ENCODE results near the gene IFI27L1. TPM values are rescaled to one million over a fixed set of nuclear protein-coding genes. Genes with fewer than 3 reads are reported as not detected.
A peak's percentile ranks its signal among the peaks of the same experiment; 100 is the strongest.

Gene IFI27L1
- total and polyA plus RNA-seq, 4 donors: 14.0 to 74.7 (median 69.2) TPM

DNA sequence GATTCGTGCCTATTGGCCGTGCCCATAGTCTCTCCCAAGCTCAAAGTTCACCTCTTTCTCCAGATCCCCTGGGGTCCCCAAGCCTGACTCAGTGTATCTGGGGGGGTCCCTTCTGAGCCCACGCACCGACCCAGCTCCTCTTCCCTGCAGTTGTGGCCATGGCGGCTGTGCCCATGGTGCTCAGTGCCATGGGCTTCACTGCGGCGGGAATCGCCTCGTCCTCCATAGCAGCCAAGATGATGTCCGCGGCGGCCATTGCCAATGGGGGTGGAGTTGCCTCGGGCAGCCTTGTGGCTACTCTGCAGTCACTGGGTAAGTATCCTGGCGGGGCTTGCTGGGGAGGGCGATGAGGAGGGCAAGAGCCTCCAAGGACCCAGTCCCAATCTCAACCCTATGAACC, 34.5 kb downstream of the IFI27L1 start:
- 41% methylated on average over 3 of the region's 15 CpGs for WGBS (ENCODE audit: insufficient coverage)
- Histone ChIP-seq H3K4me1 (ENCODE audit: control insufficient read depth, insufficient read depth, low read length) (peaks cover 32% of the 10 kb centered on the region), H3K36me3 (ENCODE audit: control insufficient read depth, insufficient read depth, low read length) (no peaks in the 10 kb centered on the region), H3K27me3 (ENCODE audit: control insufficient read depth, insufficient read depth, low read length) (no peaks in the 10 kb centered on the region), H3K9me3 (ENCODE audit: control insufficient read depth, insufficient read depth, low read length) (no peaks in the 10 kb centered on the region), H3K27ac (ENCODE audit: low read depth, low read length) (no peak overlapping the region), H3K4me3 (ENCODE audit: low read depth, low read length) (no peak overlapping the region)
- DNase-seq (ENCODE audit: low read depth in 4 of 6, low spot score in 6 of 6): no peak

DNA sequence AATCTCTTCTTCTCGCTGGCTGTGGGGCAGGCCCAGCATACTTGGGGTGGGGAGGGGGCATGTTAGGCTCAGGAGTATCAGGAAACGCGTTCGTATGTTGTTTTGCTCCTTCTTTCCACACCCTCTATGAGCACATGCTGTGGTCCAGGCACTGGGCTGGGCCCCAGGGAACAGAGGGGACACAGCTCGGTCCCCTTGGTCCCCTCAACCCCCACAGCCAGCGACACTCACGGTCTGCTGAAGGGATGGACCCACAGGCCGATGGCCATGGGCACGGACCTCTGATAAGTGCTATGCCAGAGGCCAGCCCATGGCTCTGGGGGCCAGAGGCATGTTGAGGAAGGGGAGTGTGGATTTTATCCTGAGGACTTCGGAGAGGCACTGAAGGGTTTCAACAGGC, 35.6 kb downstream of the IFI27L1 start:
- Histone ChIP-seq H3K4me1 (ENCODE audit: control insufficient read depth, insufficient read depth, low read length) (peaks cover 32% of the 10 kb centered on the region), H3K27me3 (ENCODE audit: control insufficient read depth, insufficient read depth, low read length) (no peaks in the 10 kb centered on the region), H3K36me3 (ENCODE audit: control insufficient read depth, insufficient read depth, low read length) (no peaks in the 10 kb centered on the region), H3K27ac (ENCODE audit: low read depth, low read length) (no peak overlapping the region), H3K4me3 (ENCODE audit: low read depth, low read length) (no peak overlapping the region), H3K9me3 (ENCODE audit: control insufficient read depth, insufficient read depth, low read length) (no peaks in the 10 kb centered on the region)
- 91% methylated on average over 6 of the region's 10 CpGs for WGBS (ENCODE audit: insufficient coverage)
- no peak for DNase-seq (ENCODE audit: low read depth in 4 of 6, low spot score in 6 of 6)

DNA sequence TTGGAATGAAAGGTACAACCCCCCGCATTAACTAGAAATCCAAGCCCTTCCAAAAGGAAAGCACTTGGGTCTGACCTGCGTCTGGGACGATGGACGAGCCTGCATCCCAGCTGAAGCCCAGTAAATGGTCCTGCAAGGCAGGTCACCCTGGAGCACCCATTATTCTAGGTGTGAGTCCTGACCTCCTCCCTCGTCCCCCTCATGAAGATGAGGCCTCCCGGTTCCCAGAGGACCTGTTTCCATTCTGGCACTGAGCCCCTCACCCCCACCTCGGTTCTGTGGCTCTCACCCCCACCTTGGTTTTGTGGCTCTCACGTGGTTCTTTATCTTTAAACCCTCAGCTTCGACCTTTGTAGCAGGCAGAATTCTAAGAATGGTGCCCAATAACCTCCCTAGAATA, 36.7 kb downstream of the IFI27L1 start:
- Histone ChIP-seq H3K36me3 (ENCODE audit: control insufficient read depth, insufficient read depth, low read length) (no peaks in the 10 kb centered on the region), H3K27ac (ENCODE audit: low read depth, low read length) (no peak overlapping the region), H3K4me3 (ENCODE audit: low read depth, low read length) (no peak overlapping the region), H3K9me3 (ENCODE audit: control insufficient read depth, insufficient read depth, low read length) (no peaks in the 10 kb centered on the region), H3K4me1 (ENCODE audit: control insufficient read depth, insufficient read depth, low read length) (peaks cover 32% of the 10 kb centered on the region), H3K27me3 (ENCODE audit: control insufficient read depth, insufficient read depth, low read length) (no peaks in the 10 kb centered on the region)
- 84% methylated on average over 7 of the region's 9 CpGs for WGBS (ENCODE audit: insufficient coverage)
- no peak for DNase-seq (ENCODE audit: low read depth in 4 of 6, low spot score in 6 of 6)

DNA sequence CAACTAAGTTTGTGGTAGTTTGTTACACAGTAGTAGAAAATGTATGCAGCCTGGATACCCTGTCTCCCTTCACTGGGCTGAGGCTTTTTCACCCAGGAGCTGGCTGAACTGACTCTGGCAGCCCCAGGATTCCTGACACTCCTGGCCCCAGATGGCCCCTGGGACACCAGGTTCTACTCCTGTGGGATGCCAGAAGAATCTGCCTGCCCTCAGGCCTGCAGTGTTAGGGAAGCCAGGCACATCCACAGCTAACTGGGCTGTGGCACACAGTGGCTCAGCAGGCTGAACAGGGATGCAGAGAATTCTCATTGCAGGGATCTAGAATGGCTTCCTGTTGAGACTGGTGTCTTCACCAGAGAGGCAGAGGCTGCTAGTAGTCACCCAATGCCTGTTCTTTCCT, 38.0 kb downstream of the IFI27L1 start:
- no peaks in the 10 kb centered on the region for H3K27me3 ChIP-seq (ENCODE audit: control insufficient read depth, insufficient read depth, low read length)
- H3K36me3 ChIP-seq (ENCODE audit: control insufficient read depth, insufficient read depth, low read length): no peaks in the 10 kb centered on the region
- no peak overlapping the region for H3K27ac ChIP-seq (ENCODE audit: low read depth, low read length)
- H3K9me3 ChIP-seq (ENCODE audit: control insufficient read depth, insufficient read depth, low read length): no peaks in the 10 kb centered on the region
- H3K4me1 ChIP-seq (ENCODE audit: control insufficient read depth, insufficient read depth, low read length): peaks cover 21% of the 10 kb centered on the region
- no peak for DNase-seq (ENCODE audit: low read depth in 4 of 6, low spot score in 6 of 6)
- no peak overlapping the region for H3K4me3 ChIP-seq (ENCODE audit: low read depth, low read length)

DNA sequence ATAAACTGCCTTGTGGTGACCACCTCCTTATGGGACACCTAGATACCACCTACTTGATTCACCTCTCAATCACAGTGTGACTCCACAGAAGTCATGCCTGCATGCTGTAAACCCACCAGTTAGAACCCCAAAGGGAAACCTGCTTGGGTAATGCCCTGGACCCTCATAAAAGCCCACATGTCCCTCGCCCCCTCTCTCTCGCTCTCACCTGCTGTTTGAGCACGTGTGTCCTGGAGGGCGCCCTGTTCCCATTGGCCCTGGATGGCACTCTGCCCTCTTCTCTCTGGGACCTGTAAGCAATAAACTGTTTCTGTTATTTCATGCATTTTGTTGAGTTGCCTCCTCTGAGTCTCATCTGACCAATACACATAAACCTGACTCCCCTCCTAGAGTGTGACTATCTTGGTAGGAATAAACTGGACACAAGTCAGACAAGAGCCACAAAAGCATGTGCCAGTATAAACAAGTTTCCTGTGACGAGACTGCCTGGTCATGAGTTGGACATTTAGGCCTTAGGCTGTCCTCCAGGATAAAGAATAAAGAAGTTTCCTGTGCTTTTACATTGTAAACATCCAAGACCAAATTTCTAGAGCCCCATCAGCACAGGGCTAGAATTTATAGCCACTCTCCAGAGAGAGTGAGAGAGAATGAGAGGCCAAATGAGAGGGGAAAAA, 39.7 kb downstream of the IFI27L1 start:
- Histone ChIP-seq H3K9me3 (ENCODE audit: control insufficient read depth, insufficient read depth, low read length) (no peaks in the 10 kb centered on the region), H3K4me3 (ENCODE audit: low read depth, low read length) (no peak overlapping the region), H3K4me1 (ENCODE audit: control insufficient read depth, insufficient read depth, low read length) (peaks cover 7% of the 10 kb centered on the region), H3K36me3 (ENCODE audit: control insufficient read depth, insufficient read depth, low read length) (no peaks in the 10 kb centered on the region), H3K27me3 (ENCODE audit: control insufficient read depth, insufficient read depth, low read length) (no peaks in the 10 kb centered on the region), H3K27ac (ENCODE audit: low read depth, low read length) (peak overlapping the region; percentile 40)
- 93% methylated on average over 3 of the region's 5 CpGs for WGBS (ENCODE audit: insufficient coverage)
- no peak for DNase-seq (ENCODE audit: low read depth in 4 of 6, low spot score in 6 of 6)

DNA sequence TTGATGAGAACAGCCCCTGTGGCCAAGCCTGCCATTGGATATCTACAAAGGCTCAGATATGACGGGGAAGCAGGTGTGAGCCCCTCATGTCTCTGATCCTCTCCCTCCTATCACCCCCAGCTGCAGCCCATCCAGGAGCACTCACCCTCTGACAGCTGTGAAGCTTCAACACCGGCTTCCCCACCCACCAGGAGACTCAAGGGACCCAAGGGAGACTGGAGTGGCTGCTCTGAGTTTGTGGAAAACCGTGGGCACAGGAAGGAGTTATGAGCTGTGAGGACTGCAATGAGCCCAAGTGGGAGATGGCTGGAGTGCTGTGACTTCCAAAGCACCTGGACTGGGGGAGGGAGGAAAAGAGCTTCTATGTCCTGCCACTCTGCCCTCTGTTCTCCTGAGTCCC, 40.4 kb downstream of the IFI27L1 start:
- no peak overlapping the region for H3K4me3 ChIP-seq (ENCODE audit: low read depth, low read length)
- no peak overlapping the region for H3K27ac ChIP-seq (ENCODE audit: low read depth, low read length)
- no peaks in the 10 kb centered on the region for H3K9me3 ChIP-seq (ENCODE audit: control insufficient read depth, insufficient read depth, low read length)
- H3K36me3 ChIP-seq (ENCODE audit: control insufficient read depth, insufficient read depth, low read length): no peaks in the 10 kb centered on the region
- no peak for DNase-seq (ENCODE audit: low read depth in 4 of 6, low spot score in 6 of 6)
- 61% methylated on average over 2 of the region's 3 CpGs for WGBS (ENCODE audit: insufficient coverage)
- peaks cover 4% of the 10 kb centered on the region for H3K4me1 ChIP-seq (ENCODE audit: control insufficient read depth, insufficient read depth, low read length)
- no peaks in the 10 kb centered on the region for H3K27me3 ChIP-seq (ENCODE audit: control insufficient read depth, insufficient read depth, low read length)

DNA sequence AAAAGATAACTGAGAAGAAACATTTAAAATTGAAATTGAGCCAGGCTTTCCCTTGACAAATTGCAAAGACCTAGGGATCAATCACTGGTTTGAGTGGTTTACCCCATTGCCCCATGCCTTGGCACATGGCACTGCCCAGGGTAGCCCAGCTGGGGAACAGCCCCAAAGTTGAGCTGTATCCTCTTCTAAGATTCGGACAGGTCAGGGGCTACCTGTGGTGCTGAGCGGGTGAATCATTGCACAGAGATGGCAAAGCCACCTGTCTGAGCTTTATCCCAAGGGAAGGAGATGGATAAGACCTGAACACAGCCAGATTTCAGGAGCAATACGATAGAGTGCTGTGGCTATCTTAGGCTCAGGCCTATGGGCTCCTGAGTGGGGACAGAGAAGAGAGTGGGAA, 41.3 kb downstream of the IFI27L1 start:
- H3K27ac ChIP-seq (ENCODE audit: low read depth, low read length): no peak overlapping the region
- H3K9me3 ChIP-seq (ENCODE audit: control insufficient read depth, insufficient read depth, low read length): no peaks in the 10 kb centered on the region
- H3K4me3 ChIP-seq (ENCODE audit: low read depth, low read length): no peak overlapping the region
- H3K27me3 ChIP-seq (ENCODE audit: control insufficient read depth, insufficient read depth, low read length): no peaks in the 10 kb centered on the region
- peaks cover 4% of the 10 kb centered on the region for H3K4me1 ChIP-seq (ENCODE audit: control insufficient read depth, insufficient read depth, low read length)
- H3K36me3 ChIP-seq (ENCODE audit: control insufficient read depth, insufficient read depth, low read length): no peaks in the 10 kb centered on the region
- WGBS (ENCODE audit: insufficient coverage): 89% methylated on average over 3 of the region's 3 CpGs
- DNase-seq (ENCODE audit: low read depth in 4 of 6, low spot score in 6 of 6): no peak

DNA sequence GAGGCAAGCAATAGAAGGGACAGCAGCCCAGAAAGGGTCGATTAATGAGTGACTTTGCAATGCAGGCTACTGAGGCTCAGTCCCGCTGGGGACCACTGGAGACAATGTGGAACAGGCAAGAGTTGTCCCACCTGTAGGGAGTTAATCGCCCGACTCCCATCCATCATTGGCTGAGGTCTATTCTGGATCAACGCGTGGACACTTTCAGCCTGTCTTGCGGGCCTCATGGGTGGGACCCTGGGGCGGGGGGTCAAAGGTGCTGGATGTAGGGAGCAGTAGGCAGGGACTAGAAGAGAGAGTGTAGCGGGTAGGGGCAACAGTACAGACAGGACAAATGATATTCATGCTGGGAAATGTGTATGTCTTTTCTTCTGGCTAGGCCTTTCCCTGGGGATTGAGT, 42.2 kb downstream of the IFI27L1 start:
- peaks cover 10% of the 10 kb centered on the region for H3K4me1 ChIP-seq (ENCODE audit: control insufficient read depth, insufficient read depth, low read length)
- no peak for DNase-seq (ENCODE audit: low read depth in 4 of 6, low spot score in 6 of 6)
- no peaks in the 10 kb centered on the region for H3K27me3 ChIP-seq (ENCODE audit: control insufficient read depth, insufficient read depth, low read length)
- 84% methylated on average over 9 of the region's 9 CpGs for WGBS (ENCODE audit: insufficient coverage)
- H3K36me3 ChIP-seq (ENCODE audit: control insufficient read depth, insufficient read depth, low read length): no peaks in the 10 kb centered on the region
- H3K4me3 ChIP-seq (ENCODE audit: low read depth, low read length): no peak overlapping the region
- H3K9me3 ChIP-seq (ENCODE audit: control insufficient read depth, insufficient read depth, low read length): no peaks in the 10 kb centered on the region
- no peak overlapping the region for H3K27ac ChIP-seq (ENCODE audit: low read depth, low read length)

DNA sequence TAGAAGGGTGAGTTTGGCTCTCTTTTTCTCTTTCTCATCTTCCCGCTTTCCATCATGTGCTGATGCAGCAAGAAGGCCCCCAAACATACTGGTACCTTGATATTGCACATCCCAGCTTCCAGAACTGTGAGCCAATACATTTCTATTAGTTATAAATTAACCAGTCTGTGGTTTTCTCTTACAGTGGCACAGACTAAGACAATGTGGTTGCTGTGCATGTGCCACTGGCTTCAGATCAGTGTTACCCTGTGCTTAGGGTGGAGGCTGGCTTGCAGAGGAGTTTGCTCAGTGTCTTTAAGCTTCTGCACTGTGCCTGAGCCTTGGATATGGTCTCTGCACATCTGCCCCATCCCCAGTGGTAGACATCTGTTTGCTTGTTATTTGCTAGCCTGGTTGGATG, 42.8 kb downstream of the IFI27L1 start:
- no peak for DNase-seq (ENCODE audit: low read depth in 4 of 6, low spot score in 6 of 6)
- H3K9me3 ChIP-seq (ENCODE audit: control insufficient read depth, insufficient read depth, low read length): no peaks in the 10 kb centered on the region
- no peak overlapping the region for H3K4me3 ChIP-seq (ENCODE audit: low read depth, low read length)
- peaks cover 16% of the 10 kb centered on the region for H3K4me1 ChIP-seq (ENCODE audit: control insufficient read depth, insufficient read depth, low read length)
- no peaks in the 10 kb centered on the region for H3K36me3 ChIP-seq (ENCODE audit: control insufficient read depth, insufficient read depth, low read length)
- H3K27me3 ChIP-seq (ENCODE audit: control insufficient read depth, insufficient read depth, low read length): no peaks in the 10 kb centered on the region
- no CpG with 5 or more reads among the region's 1 CpG for WGBS (ENCODE audit: insufficient coverage)
- no peak overlapping the region for H3K27ac ChIP-seq (ENCODE audit: low read depth, low read length)

DNA sequence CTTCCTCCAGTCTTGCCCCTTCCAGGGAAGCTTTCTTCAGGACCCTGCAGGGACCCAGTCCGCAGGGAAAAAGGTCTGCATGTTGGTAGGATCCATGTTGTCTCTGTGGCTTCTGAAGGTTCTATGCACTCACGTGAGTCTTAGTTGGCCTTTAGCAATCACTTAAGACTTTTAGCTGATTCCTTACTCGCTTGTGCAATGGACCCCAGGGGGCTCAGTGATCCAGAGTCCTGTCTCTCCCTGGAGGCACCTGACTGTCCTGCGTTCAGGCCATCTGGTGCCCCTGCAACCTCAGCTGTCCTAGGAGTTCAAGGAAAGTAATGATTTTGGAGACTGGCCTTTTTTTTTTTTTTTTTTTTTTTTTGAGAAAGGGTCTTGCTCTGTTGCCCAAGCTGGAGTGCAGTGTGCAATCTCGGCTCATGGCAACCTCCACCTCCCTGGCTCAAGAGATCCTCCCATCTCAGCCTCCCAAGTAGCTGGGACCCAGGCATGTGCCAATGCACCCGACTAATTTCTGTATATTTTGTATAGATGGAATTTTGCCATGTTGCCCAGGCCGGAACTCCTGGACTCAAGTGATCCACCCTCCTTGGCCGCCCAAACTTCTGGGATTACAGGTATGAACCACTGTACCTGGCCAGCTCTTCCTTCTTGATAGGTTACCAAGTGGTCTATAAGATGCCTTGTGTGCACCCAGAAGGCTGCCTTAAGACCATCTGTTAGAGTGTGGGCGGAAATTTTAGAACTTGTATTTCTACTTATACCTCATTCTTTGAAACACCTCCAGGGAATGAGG, 43.7 kb downstream of the IFI27L1 start:
- no peak for DNase-seq (ENCODE audit: low read depth in 4 of 6, low spot score in 6 of 6)
- Histone ChIP-seq H3K36me3 (ENCODE audit: control insufficient read depth, insufficient read depth, low read length) (no peaks in the 10 kb centered on the region), H3K27ac (ENCODE audit: low read depth, low read length) (no peak overlapping the region), H3K4me3 (ENCODE audit: low read depth, low read length) (no peak overlapping the region), H3K27me3 (ENCODE audit: control insufficient read depth, insufficient read depth, low read length) (no peaks in the 10 kb centered on the region), H3K9me3 (ENCODE audit: control insufficient read depth, insufficient read depth, low read length) (no peaks in the 10 kb centered on the region), H3K4me1 (ENCODE audit: control insufficient read depth, insufficient read depth, low read length) (peaks cover 23% of the 10 kb centered on the region)
- WGBS (ENCODE audit: insufficient coverage): 88% methylated on average over 4 of the region's 9 CpGs

Data from spinal cord (tissue), 10 donors.